GM21381 (cell line): Measurements from ENCODE around the gene SORCS3.

Experiments used
- ATAC-seq: cut with Tn5 transposase; IDR thresholded peaks from one replicate; pipeline ENCODE4 v1.9.1; 2021; ENCODE audit warnings: mild to moderate bottlenecking, moderate library complexity; ENCODE audit not compliant: unreplicated experiment

Gene SORCS3

DNA sequence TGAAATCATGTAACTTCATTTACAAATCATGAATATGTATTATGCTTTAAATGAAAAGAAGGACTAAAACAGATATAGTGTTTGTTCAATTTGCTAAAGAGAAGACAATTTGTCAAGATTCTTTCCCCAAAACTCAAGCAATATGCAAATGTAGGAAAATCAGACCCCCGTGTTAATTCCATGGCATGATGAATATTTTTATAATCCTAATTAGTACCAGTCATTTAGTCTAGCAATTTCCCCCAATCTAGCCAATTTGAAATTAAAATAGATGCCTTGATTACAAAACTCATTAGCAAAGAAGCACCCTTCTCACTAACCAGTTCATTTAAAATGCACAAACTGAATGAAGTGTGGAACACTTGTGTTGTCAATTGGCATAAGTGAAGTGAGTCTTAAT is 347.6 kb downstream of the SORCS3 start:
- ATAC-seq, result no peak

GRCh38 chr10:104989880-104990279 is 348.8 kb downstream of the SORCS3 start:
- ATAC-seq, result no peak

- ATAC-seq, result no peak
Measured at GRCh38 chr10:104993085-104993484, 352.0 kb downstream of the SORCS3 start.

DNA sequence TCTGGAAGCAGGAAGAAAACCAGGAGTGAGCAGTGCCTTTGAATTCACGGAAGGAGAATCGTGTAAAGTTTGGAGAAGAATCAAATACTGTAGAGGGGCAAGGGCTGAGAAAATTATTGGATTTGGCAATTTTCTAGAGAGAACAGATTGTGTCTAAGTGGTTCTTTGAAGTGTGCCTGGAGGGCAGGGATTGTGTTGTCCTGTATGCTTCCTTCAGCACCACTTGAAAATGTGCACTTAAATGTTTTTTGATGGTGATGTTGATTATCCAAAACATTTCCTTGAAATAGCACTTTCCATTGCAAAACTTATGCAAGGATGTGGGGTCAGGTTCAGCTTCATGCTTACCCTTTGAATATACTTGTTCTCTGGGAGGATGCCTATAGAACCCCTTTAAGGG is 360.2 kb downstream of the SORCS3 start:
- ATAC-seq, result no peak

- no peak for ATAC-seq
Measured at GRCh38 chr10:105010411-105011121, 369.5 kb downstream of the SORCS3 start.

- no peak for ATAC-seq
Measured at GRCh38 chr10:105017116-105017515, 376.0 kb downstream of the SORCS3 start.

DNA sequence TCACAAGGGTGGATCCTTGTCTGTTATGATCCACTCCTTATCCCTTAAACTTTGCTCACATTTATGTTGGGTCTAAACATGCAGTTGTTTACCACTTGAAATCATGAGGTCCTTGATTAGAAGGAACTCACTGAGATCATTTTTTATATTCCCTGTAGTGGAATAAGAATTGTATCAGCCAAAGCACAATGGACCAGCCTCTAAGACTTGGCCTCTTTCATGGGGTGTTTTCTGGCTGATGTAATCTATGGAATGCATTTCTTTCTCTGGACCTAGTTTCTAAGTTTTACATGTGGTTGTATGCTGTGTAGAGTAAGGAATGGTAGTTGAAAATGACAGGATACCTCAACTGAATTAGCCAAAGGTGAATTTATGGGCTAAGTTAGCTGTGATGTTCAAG is 376.6 kb downstream of the SORCS3 start:
- ATAC-seq, result no peak

GRCh38 chr10:105023211-105024111 is 382.4 kb downstream of the SORCS3 start:
- ATAC-seq, result no peak

DNA sequence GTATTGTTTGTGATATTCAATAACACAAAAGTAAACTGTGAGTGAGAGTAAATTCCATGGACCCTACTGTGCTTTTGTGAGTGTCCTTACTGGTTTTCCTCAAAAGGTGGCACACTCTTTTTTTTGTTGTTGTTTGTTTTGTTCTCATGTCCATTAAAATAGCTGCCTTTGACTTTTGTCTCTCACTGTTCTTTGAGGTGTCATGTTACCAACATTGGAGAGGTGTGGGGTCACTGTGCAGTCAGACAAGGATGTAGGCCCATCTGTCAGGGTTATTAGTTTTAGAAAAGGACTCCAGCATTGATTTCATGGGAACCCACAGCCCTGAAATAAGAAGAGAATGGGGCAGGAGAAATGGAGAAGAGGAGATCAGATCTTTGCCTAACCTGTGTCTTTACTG is 383.1 kb downstream of the SORCS3 start:
- ATAC-seq, result no peak

DNA sequence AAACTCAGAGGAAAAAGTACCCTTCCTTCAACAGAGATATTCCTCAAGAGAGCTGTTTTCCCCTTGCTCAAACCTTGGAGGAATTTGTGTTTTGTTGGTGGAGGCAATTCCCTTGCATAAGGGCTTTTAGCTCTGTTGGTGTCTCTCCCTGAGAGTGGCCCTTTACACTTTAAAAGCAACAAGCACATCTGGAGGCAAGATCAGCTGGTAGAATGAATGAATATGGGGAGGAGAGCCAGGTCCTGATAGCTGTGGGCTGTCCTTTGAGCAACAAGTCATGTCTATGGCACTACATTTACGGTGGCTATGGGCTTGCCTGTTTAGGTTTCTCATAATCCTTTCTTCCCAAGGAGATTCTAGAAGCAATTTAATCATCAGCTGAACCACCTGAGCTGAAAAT is 384.0 kb downstream of the SORCS3 start:
- ATAC-seq, result no peak

DNA sequence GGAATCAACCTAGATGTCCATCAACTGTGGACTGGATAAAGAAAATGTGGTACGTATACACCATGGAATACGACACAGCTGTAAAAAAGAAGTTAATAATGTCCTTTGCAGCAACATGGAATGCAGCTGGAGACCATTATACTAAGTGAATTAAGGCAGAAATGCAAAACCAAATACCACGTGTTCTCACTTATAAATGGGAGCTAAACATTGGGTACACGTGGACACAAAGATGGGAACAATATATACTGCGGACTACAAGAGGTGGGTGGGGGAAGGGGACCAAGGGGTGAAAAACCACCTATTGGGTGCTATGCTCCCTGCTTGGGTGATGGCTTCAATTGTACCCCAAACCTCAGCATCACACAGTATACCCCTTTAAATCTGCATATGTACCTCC is 385.5 kb downstream of the SORCS3 start:
- ATAC-seq, result no peak

GRCh38 chr10:105029286-105029685 is 388.2 kb downstream of the SORCS3 start:
- ATAC-seq, result no peak

DNA sequence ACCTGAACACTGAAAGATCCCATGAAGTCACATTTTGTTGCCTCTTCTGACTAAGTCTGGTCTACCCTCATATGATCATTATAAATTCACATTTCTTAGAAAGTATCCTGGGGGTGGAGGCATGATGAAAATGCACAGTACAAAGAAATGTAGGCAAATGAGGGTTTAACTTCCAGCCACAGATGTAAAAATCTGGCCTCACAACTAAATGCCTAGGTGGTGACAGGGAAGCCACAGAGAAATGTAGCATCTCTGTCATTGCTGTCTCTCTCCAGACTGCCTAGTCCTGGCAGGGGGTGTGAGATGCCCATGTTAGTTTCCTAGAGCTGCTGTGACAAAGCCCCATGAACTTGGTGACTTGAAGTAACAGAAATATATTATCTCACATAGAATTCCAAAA is 395.9 kb downstream of the SORCS3 start:
- no peak for ATAC-seq

DNA sequence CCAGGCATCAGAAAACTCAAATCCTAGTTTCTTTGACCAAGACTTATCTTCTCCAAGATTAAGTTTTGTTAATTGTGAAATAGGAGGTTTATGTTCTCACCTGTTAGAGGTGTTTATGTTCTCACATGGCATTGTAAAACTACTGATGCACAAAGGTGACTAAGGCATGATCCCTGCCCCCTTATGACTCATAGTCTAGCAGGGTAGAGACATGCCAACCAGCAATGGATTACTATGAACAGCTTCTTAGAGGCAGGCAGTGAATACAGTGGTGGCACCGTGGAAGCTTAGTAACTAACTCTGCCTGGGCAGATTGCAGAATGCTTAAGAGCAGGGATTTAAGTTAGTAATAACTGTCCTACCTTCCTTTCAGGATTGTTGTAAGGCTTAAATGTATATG is 400.9 kb downstream of the SORCS3 start:
- ATAC-seq, result no peak

GRCh38 chr10:105042906-105043552 is 401.9 kb downstream of the SORCS3 start:
- no peak for ATAC-seq

DNA sequence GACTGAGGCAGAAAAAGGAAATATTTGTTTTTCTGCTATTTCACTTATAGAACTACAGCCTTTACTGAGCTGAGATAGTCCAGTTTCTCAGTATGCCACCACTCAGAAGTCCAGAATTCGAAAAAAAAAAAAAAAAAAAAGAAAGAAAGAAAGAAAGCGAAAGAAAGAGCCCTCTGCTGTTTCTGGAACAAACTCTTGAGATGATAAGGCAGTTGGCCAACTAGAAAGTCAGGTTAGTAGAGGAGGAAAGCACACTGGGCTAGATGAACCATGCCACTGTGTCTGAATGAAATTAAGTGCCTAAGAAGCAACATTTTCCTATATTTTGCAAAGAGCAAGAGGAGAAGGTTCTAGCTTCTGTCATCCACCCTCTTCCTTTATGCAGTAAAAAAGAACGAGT is 403.8 kb downstream of the SORCS3 start:
- ATAC-seq, result no peak

- no peak for ATAC-seq
Measured at GRCh38 chr10:105056413-105056812, 415.3 kb downstream of the SORCS3 start.

GRCh38 chr10:105062951-105063350 is 421.9 kb downstream of the SORCS3 start:
- no peak for ATAC-seq

DNA sequence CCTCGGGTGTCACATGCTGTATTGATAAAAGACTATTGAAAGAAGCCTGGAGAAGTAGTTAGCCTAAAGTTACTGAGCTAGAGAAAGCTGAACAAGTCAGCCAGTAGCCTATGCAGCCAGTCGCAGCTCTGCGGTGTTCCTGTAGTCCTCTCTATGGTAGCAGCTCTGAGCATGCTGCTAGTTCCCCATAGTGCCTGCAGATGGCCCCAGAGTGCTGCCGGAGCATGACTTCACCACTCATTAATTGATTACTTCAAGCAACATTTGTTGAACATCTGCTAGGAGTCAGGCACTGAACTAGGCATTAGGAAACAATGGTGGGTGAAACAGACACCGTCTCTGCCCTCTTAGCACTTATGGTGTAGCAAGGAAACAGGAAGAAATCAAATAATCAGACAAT is 422.7 kb downstream of the SORCS3 start:
- peak; percentile 60 for ATAC-seq

DNA sequence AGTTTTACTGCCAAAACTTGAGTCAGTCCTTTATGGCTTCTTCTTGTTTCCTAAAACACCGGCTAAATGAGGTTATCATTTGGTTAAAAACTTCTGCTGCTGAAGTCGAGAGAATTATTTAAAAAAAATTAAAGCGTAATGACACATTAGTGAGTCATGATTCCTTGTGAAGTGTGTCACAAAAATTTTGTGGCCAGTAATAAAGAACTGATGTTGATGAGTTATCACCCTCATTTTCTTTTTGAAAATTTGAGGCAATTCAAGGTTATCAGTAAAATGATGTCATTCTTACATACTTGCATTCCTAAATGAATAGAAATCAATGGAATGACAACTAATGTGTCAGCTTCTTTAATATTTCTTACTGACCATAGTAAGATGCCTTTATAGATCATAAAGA is 427.4 kb downstream of the SORCS3 start:
- no peak for ATAC-seq

DNA sequence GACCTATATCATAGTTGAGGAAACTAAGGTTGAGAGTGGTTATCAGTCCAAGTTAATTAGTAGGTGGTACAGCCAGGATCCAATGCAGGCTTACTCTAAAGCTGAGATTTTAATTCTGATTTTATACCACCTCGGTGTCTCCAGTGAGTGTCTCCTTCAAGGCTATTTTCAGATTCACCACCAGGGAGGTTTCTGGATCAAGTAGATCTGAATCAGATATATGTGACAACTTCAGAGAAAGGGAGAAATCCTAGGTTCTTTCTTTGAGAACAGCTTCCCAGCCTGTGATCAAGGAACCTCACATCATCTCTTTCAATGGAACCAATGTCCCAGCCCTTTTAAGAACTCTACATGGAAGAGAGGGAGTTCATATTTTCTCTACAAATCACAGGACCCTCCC is 429.2 kb downstream of the SORCS3 start:
- ATAC-seq, result no peak

DNA sequence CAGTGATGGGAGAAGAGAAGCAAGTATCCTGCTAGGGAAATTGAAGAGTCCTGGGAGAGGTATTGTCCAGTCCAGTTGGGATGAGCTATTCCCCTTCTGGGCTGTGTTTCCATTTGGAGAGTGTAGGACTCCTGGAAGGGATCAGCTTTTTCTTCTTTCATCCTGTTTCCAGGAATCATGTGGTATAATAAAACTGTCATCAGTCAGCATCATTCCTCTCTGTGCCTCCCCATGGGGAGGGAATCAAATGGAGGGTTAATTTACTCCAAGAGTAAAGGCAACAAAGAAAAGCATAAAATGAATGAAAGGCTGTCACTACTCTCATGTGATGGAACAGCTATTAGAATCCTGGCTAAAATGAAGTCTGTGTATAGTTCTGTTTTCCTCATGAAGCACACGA is 429.9 kb downstream of the SORCS3 start:
- no peak for ATAC-seq
